Measurements from ENCODE around the gene MUSTN1.

Gene MUSTN1

DNA sequence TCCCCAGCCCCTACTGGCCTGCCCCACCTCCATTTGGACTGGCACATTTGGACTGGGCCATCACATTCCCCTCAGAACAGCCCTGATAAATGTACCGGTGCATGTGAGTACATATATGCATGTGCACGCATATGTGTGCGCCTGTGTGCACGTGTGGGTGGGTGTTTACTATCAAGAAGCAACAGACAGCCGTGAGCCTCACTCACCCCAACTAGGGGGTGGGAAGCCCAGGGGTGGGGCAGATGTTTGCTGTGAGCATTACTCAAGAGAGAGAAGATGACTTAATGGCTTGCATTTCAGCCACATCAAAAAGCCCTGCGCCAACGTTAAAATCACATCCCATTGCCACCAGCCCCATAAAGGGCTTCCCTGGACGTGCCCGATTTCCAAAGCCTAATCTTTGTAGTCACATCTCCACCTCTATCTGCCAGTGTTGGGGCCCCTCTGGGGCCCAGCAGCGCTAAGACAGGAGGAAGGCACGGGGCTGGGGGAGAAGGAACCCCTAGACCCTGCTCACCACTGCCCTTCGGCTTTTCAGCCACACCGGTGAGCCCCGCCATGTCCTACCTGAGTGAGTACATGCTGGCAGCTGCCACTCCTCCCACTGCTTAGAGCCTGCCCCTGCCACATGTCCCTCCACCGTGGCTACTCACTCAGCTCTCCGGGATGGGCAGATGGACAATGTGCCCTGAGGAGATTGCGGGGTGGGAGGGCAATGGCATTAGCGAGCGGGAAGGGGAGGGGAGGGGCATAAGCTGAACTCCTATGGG, 29.4 kb downstream of the MUSTN1 start:
- no peak for DNase-seq (ENCODE audit: low read depth in 1 of 2, low spot score in 1 of 2)

GRCh38 chr3:52801839-52802238, 33.0 kb downstream of the MUSTN1 start:
- DNase-seq (ENCODE audit: low read depth in 1 of 2, low spot score in 1 of 2) = no peak

DNA sequence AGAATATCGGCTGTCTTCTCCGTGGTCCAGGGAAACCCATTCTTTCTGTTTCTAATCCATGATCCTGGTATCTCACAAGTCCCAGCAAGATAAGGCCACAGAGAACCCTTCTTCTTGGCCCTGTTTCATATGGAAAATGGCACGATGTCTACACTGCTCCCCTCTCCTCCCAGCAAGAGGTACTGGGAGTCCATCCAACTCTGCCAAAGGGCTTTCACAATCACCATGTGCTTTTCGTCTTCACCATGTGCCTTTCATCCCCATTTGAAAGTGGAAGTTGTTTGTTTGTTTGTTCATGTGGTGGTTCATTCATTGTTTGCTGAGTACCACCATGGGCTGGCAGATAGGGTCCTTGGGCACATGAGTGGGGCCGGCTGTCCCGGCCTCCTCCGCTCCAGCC, 34.7 kb downstream of the MUSTN1 start:
- no peak for DNase-seq (ENCODE audit: low read depth in 1 of 2, low spot score in 1 of 2)

DNA sequence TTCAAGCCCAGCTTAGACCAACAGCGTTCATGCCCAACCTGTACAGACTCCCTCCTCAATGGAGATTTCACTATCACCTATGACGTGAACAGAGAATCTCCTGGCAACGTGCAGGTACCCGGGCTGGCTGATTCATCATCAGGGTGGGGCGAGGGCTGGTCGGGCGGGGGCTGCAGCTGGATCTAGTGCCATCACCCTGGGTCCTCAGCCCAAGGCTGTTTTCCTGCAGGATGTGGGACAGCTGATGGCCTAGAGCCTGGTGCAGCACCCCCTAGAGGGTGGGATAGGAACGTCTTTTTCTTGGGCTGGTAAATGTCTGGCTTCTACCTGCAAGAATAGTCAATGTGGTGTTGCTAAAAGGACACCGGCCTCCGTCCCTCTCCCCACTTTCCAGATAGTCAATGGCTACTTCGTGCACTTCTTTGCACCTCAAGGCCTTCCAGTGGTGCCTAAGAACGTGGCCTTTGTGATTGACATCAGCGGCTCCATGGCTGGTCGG, 35.8 kb downstream of the MUSTN1 start:
- DNase-seq (ENCODE audit: low read depth in 1 of 2, low spot score in 1 of 2) = no peak

GRCh38 chr3:52798376-52798977, 36.3 kb downstream of the MUSTN1 start:
- no peak for DNase-seq (ENCODE audit: low read depth in 1 of 2, low spot score in 1 of 2)

DNA sequence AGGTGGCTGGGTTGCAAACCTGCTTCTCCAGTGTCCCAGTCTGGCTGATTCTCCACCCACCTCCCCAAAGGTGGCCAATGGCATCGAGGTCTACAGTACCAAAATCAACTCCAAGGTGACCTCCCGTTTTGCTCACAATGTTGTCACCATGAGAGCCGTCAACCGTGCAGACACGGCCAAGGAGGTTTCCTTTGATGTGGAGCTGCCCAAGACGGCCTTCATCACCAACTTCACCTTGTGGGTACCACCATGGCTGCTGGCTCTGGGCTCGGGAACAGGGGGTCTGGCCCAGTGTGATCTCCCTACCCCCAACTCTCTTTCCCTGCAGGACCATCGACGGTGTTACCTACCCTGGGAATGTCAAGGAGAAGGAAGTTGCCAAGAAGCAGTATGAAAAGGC, 38.4 kb downstream of the MUSTN1 start:
- no peak for DNase-seq (ENCODE audit: low read depth in 1 of 2, low spot score in 1 of 2)

GRCh38 chr3:52795298-52795900, 39.4 kb downstream of the MUSTN1 start:
- DNase-seq (ENCODE audit: low read depth in 1 of 2, low spot score in 1 of 2) = no peak

DNA sequence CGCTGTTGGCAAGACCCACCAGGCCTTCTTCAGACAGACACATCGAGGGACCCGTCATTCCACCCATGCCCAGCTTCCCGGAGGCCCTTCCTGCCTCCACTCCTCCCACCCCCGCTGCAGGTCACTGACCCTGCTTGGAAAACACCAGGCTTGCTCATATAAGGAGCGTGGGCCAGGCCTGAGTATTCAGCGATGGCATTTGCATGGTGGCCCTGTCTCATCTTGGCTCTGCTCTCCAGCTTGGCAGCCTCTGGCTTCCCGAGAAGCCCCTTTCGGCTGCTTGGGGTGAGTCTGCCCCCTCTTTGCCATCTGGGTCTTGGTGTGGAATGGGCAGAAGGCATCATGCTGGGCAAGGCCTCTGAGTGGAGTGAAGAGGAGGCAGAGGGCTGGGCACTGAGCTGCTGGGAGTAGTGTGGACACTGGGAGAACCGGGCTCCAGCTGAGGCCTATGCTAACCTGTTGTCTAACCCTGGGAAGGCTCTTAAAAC, 40.2 kb downstream of the MUSTN1 start, which contains the start of gene ITIH3:
Gene ITIH3, plus strand, starts transcription at position 185 of the 488 bp plus-strand sequence. Its CDS starts 8 bp downstream, at position 193.
- DNase-seq (ENCODE audit: low read depth in 1 of 2, low spot score in 1 of 2) = no peak

DNA sequence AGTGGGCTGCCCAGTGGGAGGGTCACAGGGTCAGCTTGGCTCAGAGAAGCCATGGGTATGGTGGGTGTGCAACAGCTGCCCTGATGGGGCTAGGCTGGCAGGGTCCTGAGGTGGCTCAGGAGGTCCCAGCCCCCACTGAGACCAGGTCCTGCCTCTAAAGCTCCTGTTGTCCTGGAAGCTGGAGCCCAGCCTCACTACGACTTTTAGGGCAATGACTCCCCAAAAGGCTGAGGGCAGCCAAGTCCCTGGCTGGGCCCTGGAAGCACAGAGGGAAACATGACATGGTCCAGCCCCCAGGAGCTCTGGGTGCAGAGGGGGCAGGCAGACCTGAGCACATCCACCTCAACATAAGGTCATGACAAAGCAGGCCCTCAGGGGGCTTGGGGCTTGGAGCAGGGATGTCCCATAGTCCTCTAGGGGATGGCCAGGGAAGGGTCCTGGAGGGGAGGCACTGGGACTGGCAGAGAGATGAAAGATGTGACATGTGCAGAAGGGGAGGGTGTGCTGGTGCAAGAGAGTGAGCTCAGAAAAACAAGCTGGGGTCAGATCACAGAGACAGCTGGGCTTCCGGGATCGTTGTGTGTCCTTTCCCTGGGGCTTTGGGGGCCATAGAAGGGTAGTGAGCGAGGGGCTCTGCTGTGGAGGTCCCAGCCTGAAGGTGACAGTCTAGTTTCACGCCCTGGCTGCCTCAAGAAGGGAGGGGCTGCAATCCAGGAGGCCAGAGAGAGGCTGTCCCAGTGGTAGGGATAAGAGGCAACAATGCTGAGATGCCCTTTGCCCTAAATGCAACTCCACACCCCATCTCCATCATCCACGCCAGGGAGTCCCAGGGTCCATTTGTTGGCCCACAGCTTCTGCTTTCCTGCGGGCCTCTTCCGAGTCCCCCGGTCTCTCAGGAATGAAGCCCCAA, 40.9 kb downstream of the MUSTN1 start:
- no peak for DNase-seq (ENCODE audit: low read depth in 1 of 2, low spot score in 1 of 2)

DNA sequence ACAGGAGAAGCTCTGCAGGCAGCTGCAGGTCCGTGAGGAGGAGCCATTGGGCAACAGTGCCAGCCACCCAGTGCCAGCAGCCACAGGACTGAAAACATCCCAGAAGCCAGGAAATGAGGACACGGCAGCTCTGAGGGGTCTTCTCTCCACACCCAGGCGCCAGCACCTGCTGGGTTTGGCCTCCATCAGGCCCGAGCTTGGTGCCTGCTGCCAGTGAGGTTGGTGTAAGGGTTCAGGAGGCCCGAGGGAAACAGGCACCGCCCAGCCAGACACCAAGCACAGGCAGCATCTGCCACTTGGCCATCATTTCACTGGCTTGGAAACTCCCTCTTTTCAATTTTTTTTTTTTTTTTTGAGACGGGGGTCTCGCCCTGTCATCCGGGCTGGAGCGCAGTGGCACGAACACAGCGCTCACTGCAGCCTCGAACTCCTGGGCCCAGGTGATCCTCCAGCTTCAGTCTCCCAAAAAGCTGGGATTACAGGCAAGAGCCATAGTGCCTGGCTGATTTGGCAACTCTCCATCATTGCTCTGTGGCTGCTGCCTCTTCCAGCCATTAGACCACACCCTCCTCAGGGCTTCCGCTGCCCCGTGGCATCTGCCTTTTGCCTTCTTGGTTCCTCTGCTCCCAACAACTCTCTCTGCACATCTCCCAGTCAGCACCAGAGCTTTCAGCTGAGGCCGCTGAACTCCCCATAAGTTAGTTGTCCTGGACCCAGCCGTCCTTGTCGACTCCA, 41.7 kb downstream of the MUSTN1 start:
- no peak for DNase-seq (ENCODE audit: low read depth in 1 of 2, low spot score in 1 of 2)

DNA sequence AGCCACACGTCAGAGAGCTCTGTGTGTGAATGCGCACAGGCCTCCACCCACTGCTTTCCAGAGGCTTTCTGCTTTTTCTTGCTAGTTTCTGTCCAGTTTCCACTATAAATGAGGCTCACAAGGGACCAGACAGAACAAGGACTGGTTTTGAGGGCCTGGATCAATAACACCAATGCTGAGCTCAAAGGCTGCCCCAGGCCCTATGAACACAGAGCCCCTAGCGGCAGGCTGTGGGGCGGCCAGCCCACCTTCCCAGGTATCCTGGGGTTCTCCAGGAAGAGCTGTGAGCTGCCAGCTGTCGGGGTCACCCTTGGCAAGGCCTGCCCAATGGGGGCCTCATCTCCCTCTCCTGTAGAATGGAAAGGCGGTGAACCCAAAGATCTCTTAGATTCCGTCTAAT, 42.4 kb downstream of the MUSTN1 start:
- DNase-seq (ENCODE audit: low read depth in 1 of 2, low spot score in 1 of 2) = no peak

- no peak for DNase-seq (ENCODE audit: low read depth in 1 of 2, low spot score in 1 of 2)
These were observed 42.9 kb downstream of the MUSTN1 start for GRCh38 chr3:52791928-52792327.

GRCh38 chr3:52791366-52791765, 43.5 kb downstream of the MUSTN1 start:
- no peak for DNase-seq (ENCODE audit: low read depth in 1 of 2, low spot score in 1 of 2)

DNA sequence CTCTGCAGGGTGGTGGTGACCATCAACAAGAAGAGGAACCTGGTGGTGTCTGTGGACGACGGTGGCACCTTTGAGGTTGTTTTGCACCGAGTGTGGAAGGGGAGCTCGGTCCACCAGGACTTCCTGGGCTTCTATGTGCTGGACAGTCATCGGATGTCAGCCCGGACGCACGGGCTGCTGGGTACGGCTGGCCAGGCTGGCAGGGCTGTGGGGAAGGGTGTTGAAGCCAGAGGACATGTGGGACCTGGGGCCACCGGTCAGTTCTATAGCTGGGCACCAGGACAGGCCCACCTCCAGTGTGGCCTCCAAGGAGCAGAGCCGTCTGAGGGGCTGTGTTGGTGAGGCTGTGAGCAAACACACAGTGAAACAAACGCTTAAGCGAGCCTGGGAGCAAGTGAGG, 44.1 kb downstream of the MUSTN1 start:
- no peak for DNase-seq (ENCODE audit: low read depth in 1 of 2, low spot score in 1 of 2)

DNA sequence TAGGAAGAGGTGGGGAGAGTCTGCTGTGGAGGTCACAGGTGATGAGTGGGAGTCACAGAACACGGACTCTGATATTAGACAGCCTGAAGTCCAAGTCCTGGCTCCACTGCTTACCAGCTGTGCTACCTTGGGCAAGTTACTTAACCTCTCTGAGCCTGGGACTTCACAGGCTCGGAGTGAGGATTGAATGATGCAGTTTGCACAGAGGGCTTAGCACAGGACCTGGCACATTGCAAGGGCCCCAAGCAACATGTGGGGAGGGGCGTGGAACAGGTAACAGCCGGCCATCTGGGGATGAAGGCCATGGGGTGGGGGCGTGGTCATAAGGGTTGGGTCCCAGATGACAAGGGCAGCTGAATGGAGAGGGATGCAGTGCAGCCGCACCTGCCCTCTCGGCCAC, 44.5 kb downstream of the MUSTN1 start:
- DNase-seq (ENCODE audit: low read depth in 1 of 2, low spot score in 1 of 2) = no peak

DNA sequence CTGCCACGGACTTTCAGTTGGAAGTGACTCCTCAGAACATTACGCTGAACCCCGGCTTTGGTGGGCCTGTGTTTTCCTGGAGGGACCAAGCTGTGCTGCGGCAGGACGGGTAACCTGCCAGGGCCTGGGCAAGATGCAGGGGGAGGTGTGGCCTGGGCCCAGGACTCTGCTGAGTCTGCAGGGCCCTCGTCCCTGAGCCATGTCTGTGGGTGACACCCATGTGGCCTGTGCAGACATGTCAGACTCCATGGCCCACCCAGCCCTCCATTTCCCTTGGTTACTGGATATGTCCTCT, 45.1 kb downstream of the MUSTN1 start:
- no peak for DNase-seq (ENCODE audit: low read depth in 1 of 2, low spot score in 1 of 2)

DNA sequence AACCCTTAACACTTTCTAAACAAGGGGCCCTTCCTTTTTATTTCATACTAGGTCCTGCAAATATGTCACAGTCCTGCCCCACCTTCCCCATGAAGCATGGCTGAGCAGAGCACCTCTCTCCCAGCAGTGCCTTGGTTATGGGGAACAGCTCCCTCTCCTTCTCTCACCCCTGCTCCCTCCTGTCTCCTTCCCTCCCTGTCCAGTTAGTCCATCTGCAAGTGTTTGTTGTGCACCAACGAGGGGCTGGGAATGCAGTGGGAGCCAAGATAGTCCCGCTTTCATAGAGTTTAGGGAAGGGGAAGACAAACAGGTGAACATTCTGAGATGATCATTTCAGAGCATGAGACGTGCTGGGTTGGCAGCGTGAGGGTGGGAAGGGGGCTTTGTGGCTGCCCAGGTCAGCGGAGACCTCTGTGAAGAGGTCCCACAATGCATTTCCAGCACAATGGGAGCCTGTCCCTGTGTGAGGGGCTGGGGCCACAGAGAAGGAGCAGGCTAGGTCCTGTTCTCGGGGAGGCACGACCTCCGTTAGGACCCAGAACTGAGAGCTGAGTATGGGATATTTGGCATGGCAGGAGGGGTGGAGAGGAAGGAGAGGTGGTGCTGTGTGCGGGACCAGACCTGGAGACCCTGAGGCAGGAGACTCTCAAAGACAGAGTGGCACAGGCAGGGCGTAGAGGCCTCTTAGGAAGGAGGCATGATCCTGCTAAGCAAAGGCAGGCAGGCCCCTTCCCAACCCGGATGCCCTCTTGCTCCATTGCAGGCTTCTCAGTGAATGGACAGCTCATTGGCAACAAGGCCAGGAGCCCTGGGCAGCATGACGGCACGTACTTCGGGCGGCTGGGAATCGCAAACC, 45.7 kb downstream of the MUSTN1 start:
- no peak for DNase-seq (ENCODE audit: low read depth in 1 of 2, low spot score in 1 of 2)

- no peak for DNase-seq (ENCODE audit: low read depth in 1 of 2, low spot score in 1 of 2)
These were observed 46.9 kb downstream of the MUSTN1 start for GRCh38 chr3:52787672-52788625.

DNA sequence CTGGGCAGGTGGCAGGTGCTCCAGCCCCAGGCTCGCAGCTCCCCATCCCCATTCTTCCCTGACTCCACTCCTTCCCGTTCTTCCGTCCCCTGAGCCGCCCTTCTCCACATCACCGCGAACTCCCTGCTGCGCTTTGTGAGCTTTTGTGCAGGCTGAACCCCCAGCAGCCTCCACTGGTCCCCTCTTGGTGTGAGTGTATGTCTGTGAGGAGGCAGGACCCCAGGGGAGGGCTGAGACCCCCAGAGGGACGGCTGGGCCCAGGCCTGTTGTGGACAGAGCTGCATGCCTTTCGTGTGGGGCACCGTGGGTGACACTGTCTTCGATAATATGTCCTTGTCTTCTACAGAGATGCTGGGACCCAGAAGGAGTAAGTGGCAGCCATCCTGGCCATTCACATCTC, 47.6 kb downstream of the MUSTN1 start:
- DNase-seq (ENCODE audit: low read depth in 1 of 2, low spot score in 1 of 2) = no peak

Measured in stimulated activated CD4-positive, alpha-beta T cell treated with anti-CD3 and anti-CD28 coated beads, Interleukin-15, amount 100 ng/mL, for 1 hour (primary cell).